SU-DHL-6 (cell line): ENCODE results near the gene ZNF581.

Experiments
- H2AFZ ChIP-seq: fragments of 200-600 bp; sonication (generic); 2 replicates; pipeline ENCODE4 v1.6.1; 2014; ENCODE audit warnings: low read depth, mild to moderate bottlenecking, moderate library complexity, mixed read lengths, antibody characterized with exemption, low read length; ENCODE audit not compliant: severe bottlenecking
- H3F3A ChIP-seq: fragments of 200-600 bp; shearing (Covaris generic); 2 replicates; pipeline ENCODE4 v1.6.0; 2016; ENCODE audit warnings: antibody characterized with exemption, mild to moderate bottlenecking; ENCODE audit not compliant: insufficient read depth
- H3K27ac ChIP-seq: fragments of 200-600 bp; sonication (generic); 2 replicates; pipeline ENCODE4 v1.5.1; 2016; ENCODE audit warnings: low read depth, mild to moderate bottlenecking, low read length, moderate library complexity, mixed read lengths
- H3K27me3 ChIP-seq: fragments of 200-600 bp; sonication (generic), shearing (Covaris generic); 2 replicates; pipeline ENCODE4 v1.6.0; 2014; ENCODE audit warnings: mild to moderate bottlenecking, low read length
- H3K36me3 ChIP-seq: fragments of 200-600 bp; sonication (generic); 2 replicates; pipeline ENCODE4 v1.6.1; 2014; ENCODE audit warnings: mild to moderate bottlenecking, low read length, mixed read lengths
- H3K4me2 ChIP-seq: fragments of 300-600, 200-600 bp; shearing (Covaris generic), sonication (generic); 2 replicates; pipeline ENCODE4 v1.6.0; 2014; ENCODE audit warnings: low read length, low read depth, mild to moderate bottlenecking; ENCODE audit not compliant: poor library complexity, severe bottlenecking
- H3K4me3 ChIP-seq: fragments of 200-600 bp; sonication (generic); 2 replicates; pipeline ENCODE4 v1.5.1; 2014; ENCODE audit warnings: antibody characterized with exemption, low read length, mild to moderate bottlenecking, mixed read lengths; ENCODE audit not compliant: insufficient read depth, poor library complexity, severe bottlenecking
- H3K79me2 ChIP-seq: fragments of 200-600 bp; sonication (generic); 2 replicates; pipeline ENCODE4 v1.6.1; 2014; ENCODE audit warnings: mild to moderate bottlenecking, low read length, moderate library complexity; ENCODE audit not compliant: insufficient read depth
- H3K9ac ChIP-seq: fragments of 200-600 bp; sonication (generic); 2 replicates; pipeline ENCODE4 v1.7.0; 2014; ENCODE audit warnings: mild to moderate bottlenecking, low read length
- H3K9me2 ChIP-seq: fragments of 200-600 bp; sonication (generic); replicated peaks from 2 replicates; pipeline ENCODE4 v1.6.1; 2014; ENCODE audit warnings: low read length; ENCODE audit not compliant: insufficient read depth
- H3K9me3 ChIP-seq: fragments of 200-600 bp; sonication (generic); 2 replicates; pipeline ENCODE4 v1.6.1; 2014; ENCODE audit warnings: low read length, mixed read lengths; ENCODE audit not compliant: insufficient read depth
- H4K20me1 ChIP-seq: fragments of 200-600 bp; sonication (generic); 2 replicates; pipeline ENCODE4 v1.6.1; 2014; ENCODE audit warnings: low read depth, mild to moderate bottlenecking, antibody characterized with exemption, low read length, moderate library complexity, mixed read lengths
- CTCF ChIP-seq: fragments of 200-600 bp; sonication (generic); IDR thresholded peaks from one replicate; pipeline ENCODE4 v1.5.1; 2017; ENCODE audit warnings: antibody characterized with exemption, mild to moderate bottlenecking, low read length, moderate library complexity; ENCODE audit not compliant: insufficient read depth, poor library complexity, severe bottlenecking
- EZH2phosphoT487 ChIP-seq: fragments of 200-600 bp; sonication (generic), shearing (Covaris generic); conservative IDR thresholded peaks from 2 replicates; pipeline ENCODE4 v1.6.1; 2018; ENCODE audit warnings: mild to moderate bottlenecking, antibody characterized with exemption, low read length, moderate library complexity, mixed read lengths

Gene ZNF581

GRCh38 chr19:55648585-55649267 is 5.3 kb downstream of the ZNF581 start:
- Histone ChIP-seq H3K9ac (peak overlapping the region; percentile 92), H3K36me3 (no peaks in the 10 kb centered on the region; the same call in 1 of the 2 replicates), H3K4me3 (peak overlapping the region; percentile 69), H3K27me3 (no peaks in the 10 kb centered on the region), H3K9me3 (no peaks in the 10 kb centered on the region), H3K79me2 (peaks cover 22% of the 10 kb centered on the region), H3K9me2 (no peaks in the 10 kb centered on the region), H3K27ac (peak overlapping the region; percentile 95), H3F3A (peaks cover 33% of the 10 kb centered on the region), H2AFZ (no peak overlapping the region), H3K4me2 (peak overlapping the region; percentile 87), H4K20me1 (no peaks in the 10 kb centered on the region)
- TF ChIP-seq CTCF (no peak), EZH2phosphoT487 (no peak)

DNA sequence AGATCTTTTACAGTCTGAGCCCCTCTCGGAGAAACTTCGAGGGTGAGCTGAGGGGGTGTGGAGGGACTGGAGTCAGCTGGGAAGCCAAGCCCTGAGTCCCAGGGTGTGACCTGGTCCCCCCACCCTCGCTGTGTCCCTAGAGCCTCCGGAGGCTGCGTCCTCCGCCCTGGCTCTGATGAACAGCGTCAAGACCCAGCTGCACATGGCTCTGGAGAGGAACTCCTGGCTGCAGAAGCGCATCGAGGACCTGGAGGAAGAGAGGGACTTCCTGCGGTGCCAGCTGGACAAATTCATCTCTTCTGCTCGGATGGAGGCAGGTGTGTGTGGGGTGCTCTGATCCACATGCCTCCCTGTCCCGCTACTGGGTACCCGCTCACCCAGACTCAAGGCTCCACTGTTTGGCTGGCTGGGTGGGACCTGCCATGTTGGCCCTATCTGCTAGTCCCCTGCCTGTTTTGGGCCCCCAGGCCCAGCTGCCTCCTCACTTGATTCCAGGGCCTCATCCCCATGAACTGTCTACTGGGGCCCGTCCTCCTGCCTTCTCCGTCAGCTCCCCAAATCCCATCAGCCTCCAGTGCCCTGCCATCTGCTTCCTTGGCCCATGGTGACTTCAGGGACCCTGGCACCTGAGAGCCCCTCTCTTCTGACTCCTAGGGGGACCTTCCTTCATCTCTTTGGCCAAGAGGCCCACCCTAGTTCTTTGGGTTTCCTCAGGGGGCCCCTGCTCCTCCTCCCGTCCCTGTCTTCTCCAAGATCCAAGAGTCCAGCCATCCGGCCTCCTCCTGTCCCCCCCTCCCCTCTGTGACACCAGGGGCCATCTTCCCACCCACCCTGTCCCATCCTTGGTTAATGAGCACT is 6.0 kb downstream of the ZNF581 start:
- Histone ChIP-seq H3K9ac (peak overlapping the region; percentile 92), H3K4me2 (peak overlapping the region; percentile 87), H3K4me3 (no peak overlapping the region), H3K9me3 (no peaks in the 10 kb centered on the region), H3K9me2 (no peaks in the 10 kb centered on the region), H3F3A (peaks cover 26% of the 10 kb centered on the region), H4K20me1 (no peaks in the 10 kb centered on the region), H2AFZ (no peak overlapping the region), H3K79me2 (peaks cover 15% of the 10 kb centered on the region), H3K27me3 (no peaks in the 10 kb centered on the region), H3K36me3 (no peaks in the 10 kb centered on the region; the same call in 1 of the 2 replicates), H3K27ac (peak overlapping the region; percentile 95)
- no peak for TF ChIP-seq EZH2phosphoT487
- TF ChIP-seq CTCF, result no peak

DNA sequence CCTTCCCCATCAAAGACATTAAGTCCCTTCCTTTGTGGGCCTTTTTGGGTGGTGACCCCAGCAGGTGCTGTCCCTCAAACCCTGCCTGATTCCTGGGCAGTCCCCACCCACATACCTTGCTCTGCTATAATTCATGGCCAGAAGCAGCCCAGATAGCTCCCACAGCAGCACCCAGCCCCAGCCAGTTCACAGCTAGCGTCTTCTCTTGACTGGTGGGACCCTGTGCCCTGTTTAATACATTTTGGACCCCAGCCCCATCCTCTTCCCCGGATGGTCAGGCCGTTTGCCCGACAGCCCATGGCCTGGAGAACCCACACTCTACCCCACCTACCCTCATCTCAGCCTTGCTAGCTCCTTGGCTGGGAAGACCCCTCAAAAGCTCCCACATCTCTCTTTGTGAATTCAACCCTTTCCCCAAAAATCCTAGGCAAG is 6.7 kb downstream of the ZNF581 start:
- no peak for TF ChIP-seq CTCF
- no peak for TF ChIP-seq EZH2phosphoT487
- Histone ChIP-seq H3F3A (peaks cover 20% of the 10 kb centered on the region), H3K4me3 (no peak overlapping the region), H3K27ac (peak overlapping the region; percentile 95; the same call in 1 of the 2 replicates), H3K9ac (no peak overlapping the region), H2AFZ (no peak overlapping the region), H4K20me1 (no peaks in the 10 kb centered on the region), H3K4me2 (no peak overlapping the region), H3K27me3 (no peaks in the 10 kb centered on the region), H3K79me2 (peaks cover 8% of the 10 kb centered on the region), H3K36me3 (no peaks in the 10 kb centered on the region), H3K9me2 (no peaks in the 10 kb centered on the region), H3K9me3 (no peaks in the 10 kb centered on the region)
